ENCODE results near the gene CHRNA10.

DNA sequence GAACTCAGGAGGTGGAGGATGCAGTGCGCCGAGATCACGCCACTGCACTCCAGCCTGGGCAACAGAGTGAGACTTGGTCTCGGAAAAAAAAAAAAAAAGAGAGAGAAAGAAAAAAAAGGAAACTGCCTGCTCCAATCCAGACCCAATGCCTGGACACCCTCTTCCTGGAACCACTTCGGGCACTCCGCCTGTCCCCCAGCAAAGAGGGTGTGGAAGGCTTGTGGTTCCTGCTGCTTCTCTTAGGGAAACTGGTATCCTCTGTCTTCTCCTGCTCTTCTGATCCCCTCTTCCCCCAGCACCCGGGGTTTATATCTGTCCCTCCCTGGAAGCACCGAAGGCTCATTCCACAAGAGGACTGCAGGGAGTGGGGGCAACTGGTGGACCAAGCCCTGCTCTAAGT, 12.9 kb downstream of the CHRNA10 start:
- TF ChIP-seq IRF2 (CRISPR knock-in tag; IDR thresholded peaks at IDR 0.05) = no peak
- TF ChIP-seq CREB1 (IDR thresholded peaks at IDR 0.05) = no peak
- TF ChIP-seq CREB1 (CRISPR knock-in tag; IDR thresholded peaks at IDR 0.05) = no peak
- TF ChIP-seq, protein P1, sequence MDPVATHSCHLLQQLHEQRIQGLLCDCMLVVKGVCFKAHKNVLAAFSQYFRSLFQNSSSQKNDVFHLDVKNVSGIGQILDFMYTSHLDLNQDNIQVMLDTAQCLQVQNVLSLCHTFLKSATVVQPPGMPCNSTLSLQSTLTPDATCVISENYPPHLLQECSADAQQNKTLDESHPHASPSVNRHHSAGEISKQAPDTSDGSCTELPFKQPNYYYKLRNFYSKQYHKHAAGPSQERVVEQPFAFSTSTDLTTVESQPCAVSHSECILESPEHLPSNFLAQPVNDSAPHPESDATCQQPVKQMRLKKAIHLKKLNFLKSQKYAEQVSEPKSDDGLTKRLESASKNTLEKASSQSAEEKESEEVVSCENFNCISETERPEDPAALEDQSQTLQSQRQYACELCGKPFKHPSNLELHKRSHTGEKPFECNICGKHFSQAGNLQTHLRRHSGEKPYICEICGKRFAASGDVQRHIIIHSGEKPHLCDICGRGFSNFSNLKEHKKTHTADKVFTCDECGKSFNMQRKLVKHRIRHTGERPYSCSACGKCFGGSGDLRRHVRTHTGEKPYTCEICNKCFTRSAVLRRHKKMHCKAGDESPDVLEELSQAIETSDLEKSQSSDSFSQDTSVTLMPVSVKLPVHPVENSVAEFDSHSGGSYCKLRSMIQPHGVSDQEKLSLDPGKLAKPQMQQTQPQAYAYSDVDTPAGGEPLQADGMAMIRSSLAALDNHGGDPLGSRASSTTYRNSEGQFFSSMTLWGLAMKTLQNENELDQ (CRISPR knock-in tag; IDR thresholded peaks at IDR 0.05; ENCODE audit: borderline replicate concordance) = no peak
- TF ChIP-seq SP1 (IDR thresholded peaks at IDR 0.05) = no peak
- TF ChIP-seq SP1 (CRISPR knock-in tag; IDR thresholded peaks at IDR 0.05) = no peak
